B cell (primary cell): ENCODE measurements around the gene RIN3. TPM values are rescaled to one million over a fixed set of nuclear protein-coding genes. Genes with fewer than 3 reads are reported as not detected.
A peak's percentile ranks its signal among the peaks of the same experiment; 100 is the strongest.

ENCODE experiments used
- ATAC-seq: fragments of 200-7000 bp; cut with Tn5 transposase; one replicate; pipeline ENCODE4 v1.10.0; 2021; ENCODE audit warnings: low read depth, mild to moderate bottlenecking, moderate number of reproducible peaks, moderate library complexity
- CTCF ChIA-PET: fragments of 350-600 bp; sonication (Branson Sonifier 250); formaldehyde crosslinking; loops from one replicate; lab custom pipeline; 2021; ENCODE audit warnings: antibody characterized with exemption, inconsistent platforms; lab: Charles Lee
- POLR2A ChIA-PET: fragments of 350-600 bp; sonication (Branson Sonifier 250); formaldehyde crosslinking; loops from one replicate; lab custom pipeline; 2021; ENCODE audit warnings: antibody characterized with exemption; lab: Charles Lee
- DNase-seq: peaks from one replicate; pipeline ENCODE4 v3.0.0; 2013
- H2AFZ ChIP-seq: 2 replicates; pipeline ENCODE4 v1.6.1; 2012; ENCODE audit warnings: mild to moderate bottlenecking, low read depth, low read length; ENCODE audit not compliant: insufficient read depth, poor library complexity, severe bottlenecking
- H3K27ac ChIP-seq, 2 donors: 1 replicate in 1 of 2; 2 replicates in 1 of 2; pipeline ENCODE4 v1.5.1; 2012 to 2013; ENCODE audit warnings: low read length in 2 of 2, mild to moderate bottlenecking in 2 of 2, moderate library complexity in 1 of 2
- H3K27me3 ChIP-seq, 4 experiments: fragments of 200-600 bp in 1 of 4; sonication (generic) in 1 of 4; replicated peaks in 1 of 4; 1 replicate in 2 of 4; 2 replicates in 2 of 4; pipeline versions ENCODE4 v1.6.1 to v1.7.0; 2013 to 2016; ENCODE audit warnings: low read length in 3 of 4, mild to moderate bottlenecking in 2 of 4, mixed read lengths in 1 of 4, moderate library complexity in 1 of 4; ENCODE audit not compliant: insufficient read depth in 4 of 4, control insufficient read depth in 3 of 4; ENCODE audit errors: control extremely low read depth in 1 of 4
- H3K36me3 ChIP-seq, 2 experiments: replicated peaks in 1 of 2; 1 replicate in 1 of 2; 2 replicates in 1 of 2; pipeline versions ENCODE4 v1.6.1 to v1.7.1; 2013; ENCODE audit warnings: low read length in 1 of 2; ENCODE audit not compliant: insufficient read depth in 2 of 2, control insufficient read depth in 1 of 2; ENCODE audit errors: control extremely low read depth in 1 of 2, extremely low read depth in 1 of 2
- H3K4me1 ChIP-seq, 2 donors: fragments of 200-600 bp in 1 of 2; sonication (generic) in 1 of 2; 1 replicate in 1 of 2; 2 replicates in 1 of 2; pipeline versions ENCODE4 v1.5.1 to v1.6.1; 2013 to 2017; ENCODE audit warnings: low read length in 2 of 2; ENCODE audit not compliant: control insufficient read depth in 2 of 2, insufficient read depth in 2 of 2
- H3K4me2 ChIP-seq: replicated peaks from 2 replicates; pipeline ENCODE3; 2012; ENCODE audit warnings: mild to moderate bottlenecking, low read depth, low read length; ENCODE audit not compliant: poor library complexity, severe bottlenecking
- H3K4me3 ChIP-seq, 5 experiments: fragments of 200-600 bp in 1 of 5; sonication (generic) in 1 of 5; 1 replicate in 3 of 5; 2 replicates in 2 of 5; pipeline versions ENCODE4 v1.5.1 to v1.7.0; 2011 to 2016; ENCODE audit warnings: low read length in 4 of 5, mild to moderate bottlenecking in 4 of 5, low read depth in 2 of 5, control low read depth in 1 of 5, moderate library complexity in 1 of 5; ENCODE audit not compliant: insufficient read depth in 1 of 5; ENCODE audit errors: control extremely low read depth in 1 of 5, extremely low read depth in 1 of 5
- H3K79me2 ChIP-seq: fragments of 200-600 bp; sonication (generic); one replicate; pipeline ENCODE4 v1.6.0; 2016; ENCODE audit warnings: low read length; ENCODE audit not compliant: control insufficient read depth, insufficient read depth
- H3K9ac ChIP-seq: fragments of 200-600 bp; sonication (generic); 2 replicates; pipeline ENCODE4 v1.6.1; 2017; ENCODE audit warnings: mild to moderate bottlenecking, low read length, moderate library complexity
- H3K9me3 ChIP-seq, 3 donors: one replicate each; pipeline versions ENCODE4 v1.6.1 to v1.7.1; 2013; ENCODE audit warnings: low read length in 2 of 3; ENCODE audit not compliant: control insufficient read depth in 2 of 3, insufficient read depth in 1 of 3; ENCODE audit errors: control extremely low read depth in 1 of 3
- H4K20me1 ChIP-seq: 2 replicates; pipeline ENCODE4 v1.6.0; 2012; ENCODE audit warnings: mild to moderate bottlenecking, low read length; ENCODE audit not compliant: insufficient read depth, control insufficient read depth, poor library complexity, severe bottlenecking
- H3K27ac Mint-ChIP-seq: one replicate; pipeline ENCODE4 v1.8.0; 2021; ENCODE audit warnings: mixed read lengths
- H3K27me3 Mint-ChIP-seq: one replicate; pipeline ENCODE4 v1.8.0; 2021; ENCODE audit warnings: mixed read lengths
- H3K4me1 Mint-ChIP-seq: one replicate; pipeline ENCODE4 v1.8.0; 2021; ENCODE audit warnings: mixed read lengths
- H3K4me3 Mint-ChIP-seq: one replicate; pipeline ENCODE4 v1.8.0; 2021; ENCODE audit warnings: mixed read lengths
- H3K9me3 Mint-ChIP-seq: one replicate; pipeline ENCODE4 v1.8.0; 2022; ENCODE audit warnings: mixed read lengths; ENCODE audit not compliant: insufficient read depth
- CTCF ChIP-seq: fragments of 200-600 bp; IDR thresholded peaks from one replicate; pipeline ENCODE4 v1.8.0; 2022; ENCODE audit warnings: antibody characterized with exemption, mild to moderate bottlenecking
- EZH2 ChIP-seq: IDR thresholded peaks from 2 replicates; pipeline ENCODE4 v1.6.1; 2012; ENCODE audit warnings: borderline replicate concordance, low read depth, mild to moderate bottlenecking, moderate library complexity, low read length; ENCODE audit not compliant: insufficient read depth, poor library complexity, severe bottlenecking
- WGBS: methylation state at CpG from one replicate; pipeline ENCODE4 v1.1.5; 2013; ENCODE audit warnings: missing lambda C conversion rate; ENCODE audit not compliant: insufficient coverage; 5-methylcytosine and 5-hydroxymethylcytosine counted together
- intact Hi-C: fragments of 100-400 bp; cut with micrococcal nuclease; formaldehyde crosslinking; loops from one replicate; pipeline ENCODE4 v1.10.0; 2022
- polyA plus RNA-seq: library from polyadenylated mRNA; depleted of rRNA; stranded (reverse); fragments of >200 nt; gene quantifications from 2 replicates; pipeline ENCODE4 v1.2.3, GENCODE V29; 2012
- total RNA-seq, 2 donors: library from RNA; stranded (reverse); fragments of 120-200 nt in 1 of 2; gene quantifications; 1 replicate in 1 of 2; 2 replicates in 1 of 2; pipeline versions ENCODE4 v1.2.3 to v1.2.4, GENCODE V29; 2013 to 2022

Gene RIN3
- total and polyA plus RNA-seq, 2 donors (not counting 1 experiment from before 2014, with no cell fraction given), result 62.1 to 123 TPM

- POLR2A ChIA-PET, result interaction anchor here (1.0 kb wide), 1 partner anchor 89 kb away, joined by 3 read pairs; no protein-coding TSS in a partner anchor
- Mint-ChIP-seq H3K4me1 (peaks cover 76% of the 10 kb centered on the region), H3K27me3 (no peaks in the 10 kb centered on the region), H3K9me3 (no peaks in the 10 kb centered on the region), H3K4me3 (no peak overlapping the region), H3K27ac (peak overlapping the region; percentile 32)
- TF ChIP-seq EZH2 (no peak), CTCF (no peak)
- DNase-seq, result no peak
- no peaks in the 10 kb centered on the region for H3K36me3 ChIP-seq
- H3K79me2 ChIP-seq, result peaks cover 6% of the 10 kb centered on the region
- intact Hi-C loops, result no loop called here
- H3K4me2 ChIP-seq, result peak overlapping the region; percentile 7
- peaks cover 0 to 17% (median 0%) of the 10 kb centered on the region in 3 donors for H3K9me3 ChIP-seq
- CTCF ChIA-PET, result interaction anchor here (0.7 to 6.8 kb wide), 15 partner anchors 8 to 248 kb away, joined by 3 to 94 read pairs (median 4); no protein-coding TSS in a partner anchor
- no peak for ATAC-seq
- H3K4me3 ChIP-seq, result no peak overlapping the region
- peak overlapping the region in 1 of 2 donors; percentile 5 for H3K27ac ChIP-seq
- no peaks in the 10 kb centered on the region for H4K20me1 ChIP-seq
- H3K27me3 ChIP-seq, result no peaks in the 10 kb centered on the region
- 57% methylated on average over 7 of the region's 7 CpGs for WGBS
- no peak overlapping the region for H2AFZ ChIP-seq
- H3K4me1 ChIP-seq, result peaks cover 62 to 68% of the 10 kb centered on the region in 2 donors
- H3K9ac ChIP-seq, result no peak overlapping the region
These were observed 73.5 kb downstream of the RIN3 start for GRCh38 chr14:92586963-92587699.

- no peak overlapping the region for H2AFZ ChIP-seq
- H3K4me3 Mint-ChIP-seq, result no peak overlapping the region
- no peak for DNase-seq
- 71% methylated on average over 1 of the region's 2 CpGs for WGBS
- ChIA-PET POLR2A (interaction anchor here (1.0 kb wide), 1 partner anchor 89 kb away, joined by 3 read pairs; no protein-coding TSS in a partner anchor), CTCF (interaction anchor here (0.7 to 6.8 kb wide), 9 partner anchors 20 to 249 kb away, joined by 3 to 94 read pairs (median 13); no protein-coding TSS in a partner anchor)
- no peaks in the 10 kb centered on the region for H3K9me3 Mint-ChIP-seq
- H3K9ac ChIP-seq, result no peak overlapping the region
- intact Hi-C loops, result loop anchor here (2.0 kb wide), 1 partner anchor 63 kb away; no protein-coding TSS in a partner anchor
- no peak for TF ChIP-seq CTCF
- TF ChIP-seq EZH2, result no peak
- no peaks in the 10 kb centered on the region for H3K27me3 ChIP-seq
- H3K4me2 ChIP-seq, result no peak overlapping the region
- H3K79me2 ChIP-seq, result peaks cover 6% of the 10 kb centered on the region
- H3K27ac ChIP-seq, result no peak overlapping the region
- H3K36me3 ChIP-seq, result no peaks in the 10 kb centered on the region
- ATAC-seq, result no peak
- no peak overlapping the region for H3K27ac Mint-ChIP-seq
- H3K27me3 Mint-ChIP-seq, result no peaks in the 10 kb centered on the region
- H3K4me3 ChIP-seq, result no peak overlapping the region
- peaks cover 70% of the 10 kb centered on the region for H3K4me1 Mint-ChIP-seq
- peaks cover 0 to 12% (median 0%) of the 10 kb centered on the region in 3 donors for H3K9me3 ChIP-seq
- H4K20me1 ChIP-seq, result no peaks in the 10 kb centered on the region
- H3K4me1 ChIP-seq, result peaks cover 56 to 62% of the 10 kb centered on the region in 2 donors
These were observed 74.1 kb downstream of the RIN3 start for GRCh38 chr14:92587700-92588085.
